Measurements from ENCODE around the gene LRMDA. TPM values are rescaled to one million over a fixed set of nuclear protein-coding genes. Genes with fewer than 3 reads are reported as not detected.

The LRMDA gene
- total and polyA plus RNA-seq, 2 of the 8 experiments (the other 6 are each of a cell fraction or from before 2014, with no cell fraction given), result 0.86 to 2.8 TPM

DNA sequence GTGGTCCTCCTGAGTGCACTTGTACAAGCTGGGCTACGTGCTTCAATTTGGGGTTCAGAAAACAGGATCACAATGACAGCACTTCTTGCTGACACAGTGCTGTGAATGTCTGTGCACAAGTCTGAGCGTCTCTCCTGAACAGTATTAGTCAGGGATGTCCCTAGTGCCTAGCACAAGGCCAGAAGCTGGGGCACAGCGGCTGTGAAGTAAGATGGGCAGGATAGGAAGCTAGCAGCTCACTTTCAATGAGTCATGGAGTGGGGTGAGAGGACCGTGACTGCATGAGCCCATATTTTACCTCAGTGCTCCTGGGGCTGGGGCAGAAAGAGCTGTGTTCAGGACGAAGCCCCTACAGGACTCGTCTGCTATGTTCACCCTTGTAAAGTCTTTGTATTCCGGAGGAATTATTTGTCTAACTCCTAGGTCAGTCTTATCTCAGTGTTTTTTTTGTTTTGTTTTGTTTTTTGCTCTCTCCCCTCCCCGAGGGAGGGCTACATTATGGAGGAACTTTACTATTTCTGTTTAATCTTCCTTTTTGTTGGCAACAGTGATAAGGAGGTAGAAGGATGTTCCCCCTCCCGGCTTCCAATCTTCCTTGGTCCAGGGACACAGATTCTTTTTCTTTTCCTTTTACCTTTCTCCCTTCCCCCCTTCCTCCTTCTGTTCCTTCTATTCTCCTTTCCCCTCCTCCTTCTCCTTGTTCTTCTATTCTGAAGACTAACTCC, 2.8 kb upstream of the LRMDA start:
- Histone ChIP-seq H2BK15ac (ENCODE audit: low read length) (no peak overlapping the region), H4K91ac (replicated peaks; ENCODE audit: insufficient read length, low read length) (no peak overlapping the region), H3K36me3 (ENCODE audit: control insufficient read depth in 2 of 4, insufficient read depth in 4 of 4, low read length in 3 of 4) (no peaks in the 10 kb centered on the region), H3K14ac (ENCODE audit: insufficient read length) (no peak overlapping the region), H3K23me2 (ENCODE audit: low read depth, low read length) (peaks cover 4% of the 10 kb centered on the region; the same call in 1 of the 2 replicates), H2BK5ac (ENCODE audit: low read depth, low read length) (no peak overlapping the region), H3K27me3 (replicated peaks in 1 of 4; ENCODE audit: control insufficient read depth in 3 of 4, extremely low read depth in 1 of 4, insufficient read depth in 3 of 4, low read length in 3 of 4) (peaks cover 49 to 80% (median 70%) of the 10 kb centered on the region in 4 experiments), H3K23ac (ENCODE audit: insufficient read length) (no peak overlapping the region), H4K20me1 (replicated peaks in 1 of 2; ENCODE audit: control insufficient read depth in 1 of 2, insufficient read depth in 2 of 2, low read length in 2 of 2) (peaks cover 7% of the 10 kb centered on the region in 2 experiments), H2AFZ (ENCODE audit: low read length) (no peak overlapping the region), H3K4me2 (ENCODE audit: insufficient read depth in 1 of 2, low read depth in 2 of 2, low read length in 2 of 2) (no peak overlapping the region), H3K79me2 (ENCODE audit: control insufficient read depth in 1 of 2, insufficient read depth in 2 of 2, low read length in 2 of 2) (no peaks in the 10 kb centered on the region), H3K79me1 (ENCODE audit: low read depth, low read length) (no peaks in the 10 kb centered on the region), H3K9me3 (ENCODE audit: insufficient read depth in 2 of 2, low read depth in 1 of 2, low read length in 1 of 2) (no peaks in the 10 kb centered on the region), H3K4ac (replicated peaks; ENCODE audit: insufficient read length, low read depth, low read length) (no peak overlapping the region), H2BK12ac (ENCODE audit: low read depth, low read length) (no peak overlapping the region), H3K9ac (replicated peaks in 1 of 4; ENCODE audit: extremely low read depth in 1 of 4, low read depth in 3 of 4, low read length in 3 of 4) (no peak overlapping the region), H3K4me1 (replicated peaks in 1 of 4; ENCODE audit: control insufficient read depth in 3 of 4, insufficient read depth in 4 of 4, low read length in 3 of 4) (peaks cover 5 to 13% (median 8%) of the 10 kb centered on the region in 4 experiments), H2AK5ac (ENCODE audit: low read depth, low read length) (no peak overlapping the region), H3K56ac (replicated peaks; ENCODE audit: insufficient read length, low read depth, low read length) (no peak overlapping the region), H2BK20ac (ENCODE audit: low read length) (no peak overlapping the region), H4K5ac (ENCODE audit: insufficient read length, low read depth, low read length) (no peak overlapping the region), H3K4me3 (ENCODE audit: extremely low read depth in 1 of 4, insufficient read depth in 2 of 4, low read depth in 3 of 4, low read length in 4 of 4) (no peak overlapping the region), H2BK120ac (replicated peaks; ENCODE audit: low read depth, low read length) (no peak overlapping the region), H4K8ac (ENCODE audit: extremely low read depth, insufficient read depth, low read length) (no peak overlapping the region), H3K18ac (ENCODE audit: extremely low read depth, low read length) (no peak overlapping the region), H3K27ac (ENCODE audit: low read depth, low read length) (no peak overlapping the region)
- ChIA-PET CTCF (ENCODE audit: partially characterized antibody) (interaction anchor here (0.6 to 2.7 kb wide), 6 partner anchors 8 to 165 kb away, joined by 3 to 16 read pairs (median 3); no protein-coding TSS in a partner anchor), POLR2A (ENCODE audit: partially characterized antibody) (no interaction called here)
- WGBS, 2 experiments (ENCODE audit: extremely low coverage in 1 of 2, insufficient coverage in 1 of 2, insufficient read length in 1 of 2, insufficient replicate concordance in 2 of 2, low coverage in 1 of 2, low lambda C conversion rate in 2 of 2, missing lambda C conversion rate in 1 of 2), result 74% methylated on average over 9 of the region's 9 CpGs; no CpG with 5 or more reads in 1 of the 2 experiments
- no peak for TF ChIP-seq CHD1 (IDR thresholded peaks at IDR 0.05; ENCODE audit: low read depth, low read length)
- TF ChIP-seq SUZ12 (IDR thresholded peaks at IDR 0.05; ENCODE audit: low read length), result no peak
- TF ChIP-seq CEBPB (IDR thresholded peaks at IDR 0.05; ENCODE audit: low read depth, low read length), result no peak
- TF ChIP-seq SAP30 (IDR thresholded peaks at IDR 0.05; ENCODE audit: insufficient read depth, insufficient replicate concordance, low read length), result no peak
- no peak for TF ChIP-seq BRCA1 (IDR thresholded peaks at IDR 0.05; ENCODE audit: low read depth, low read length)
- no peak for TF ChIP-seq TEAD4 (IDR thresholded peaks at IDR 0.05; ENCODE audit: low read depth, low read length)
- no peak for TF ChIP-seq HDAC2 (IDR thresholded peaks at IDR 0.05; ENCODE audit: borderline replicate concordance in 1 of 2, low read depth in 2 of 2, low read length in 2 of 2)
- no peak for FAIRE-seq
- DNase-seq (ENCODE audit: low read depth in 1 of 2, low spot score in 2 of 2), result no peak
